Progenitor cell of endocrine pancreas (in vitro differentiated cells): Measurements from ENCODE around the gene CHPF. TPM values are rescaled to one million over a fixed set of nuclear protein-coding genes. Genes with fewer than 3 reads are reported as not detected.

Source experiments
- DNase-seq: peaks from one replicate; pipeline ENCODE4 v3.0.0; 2021; ENCODE audit warnings: low spot score; ENCODE audit not compliant: unreplicated experiment
- H3K27ac Mint-ChIP-seq: 2 replicates; pipeline ENCODE4 v1.8.0; 2021; ENCODE audit warnings: mild to moderate bottlenecking, moderate library complexity, mixed read lengths
- H3K27me3 Mint-ChIP-seq: 2 replicates; pipeline ENCODE4 v1.8.0; 2021; ENCODE audit warnings: mixed read lengths
- H3K36me3 Mint-ChIP-seq: 2 replicates; pipeline ENCODE4 v1.8.0; 2022; ENCODE audit warnings: mixed read lengths; ENCODE audit not compliant: insufficient read depth
- H3K4me1 Mint-ChIP-seq: 2 replicates; pipeline ENCODE4 v1.8.0; 2021; ENCODE audit warnings: low read depth, mixed read lengths
- H3K4me3 Mint-ChIP-seq: 2 replicates; pipeline ENCODE4 v1.8.0; 2021; ENCODE audit warnings: low read depth, mild to moderate bottlenecking, moderate library complexity, mixed read lengths
- H3K9me3 Mint-ChIP-seq: 2 replicates; pipeline ENCODE4 v1.8.0; 2021; ENCODE audit warnings: low read depth, mixed read lengths
- total RNA-seq: library from RNA; stranded (reverse); gene quantifications from 2 replicates; pipeline ENCODE4 v1.2.1, GENCODE V29; 2021
- TF ChIP-seq, protein P1 (sequence below): fragments of 200-600 bp; sonication (generic); IDR thresholded peaks from one replicate; pipeline ENCODE4 v1.5.0; 2021; ENCODE audit warnings: antibody characterized with exemption, mild to moderate bottlenecking; ENCODE audit not compliant: unreplicated experiment

The CHPF gene
- total RNA-seq, 1 donor from 2014 or later: 49.1 TPM

DNA sequence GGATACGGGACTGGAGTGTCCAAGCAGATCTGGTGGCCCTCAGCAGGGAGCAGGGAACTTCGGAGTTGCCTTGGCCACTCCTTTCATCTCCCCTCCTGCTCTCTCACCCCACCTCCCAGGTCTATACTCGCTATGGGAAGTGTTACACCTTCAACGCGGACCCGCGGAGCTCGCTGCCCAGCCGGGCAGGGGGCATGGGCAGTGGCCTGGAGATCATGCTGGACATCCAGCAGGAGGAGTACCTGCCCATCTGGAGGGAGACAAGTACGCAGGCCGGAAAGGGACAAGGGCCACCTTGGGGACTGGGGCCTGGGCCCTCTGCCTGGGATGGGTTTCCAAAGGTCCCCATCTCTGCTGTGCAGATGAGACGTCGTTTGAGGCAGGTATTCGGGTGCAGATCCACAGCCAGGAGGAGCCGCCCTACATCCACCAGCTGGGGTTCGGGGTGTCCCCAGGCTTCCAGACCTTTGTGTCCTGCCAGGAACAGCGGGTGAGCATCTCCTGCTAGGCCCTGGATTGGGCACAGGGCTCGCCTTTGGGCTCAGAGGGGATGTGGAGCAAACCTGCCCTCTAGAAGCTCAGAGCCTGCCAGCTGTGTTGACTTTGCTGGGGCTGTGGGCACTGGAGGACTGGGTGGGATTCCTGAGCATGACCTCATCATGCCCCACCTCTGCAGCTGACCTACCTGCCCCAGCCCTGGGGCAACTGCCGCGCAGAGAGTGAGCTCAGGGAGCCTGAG, 11.8 kb downstream of the CHPF start:
- no peaks in the 10 kb centered on the region for H3K9me3 Mint-ChIP-seq
- TF ChIP-seq, protein P1, sequence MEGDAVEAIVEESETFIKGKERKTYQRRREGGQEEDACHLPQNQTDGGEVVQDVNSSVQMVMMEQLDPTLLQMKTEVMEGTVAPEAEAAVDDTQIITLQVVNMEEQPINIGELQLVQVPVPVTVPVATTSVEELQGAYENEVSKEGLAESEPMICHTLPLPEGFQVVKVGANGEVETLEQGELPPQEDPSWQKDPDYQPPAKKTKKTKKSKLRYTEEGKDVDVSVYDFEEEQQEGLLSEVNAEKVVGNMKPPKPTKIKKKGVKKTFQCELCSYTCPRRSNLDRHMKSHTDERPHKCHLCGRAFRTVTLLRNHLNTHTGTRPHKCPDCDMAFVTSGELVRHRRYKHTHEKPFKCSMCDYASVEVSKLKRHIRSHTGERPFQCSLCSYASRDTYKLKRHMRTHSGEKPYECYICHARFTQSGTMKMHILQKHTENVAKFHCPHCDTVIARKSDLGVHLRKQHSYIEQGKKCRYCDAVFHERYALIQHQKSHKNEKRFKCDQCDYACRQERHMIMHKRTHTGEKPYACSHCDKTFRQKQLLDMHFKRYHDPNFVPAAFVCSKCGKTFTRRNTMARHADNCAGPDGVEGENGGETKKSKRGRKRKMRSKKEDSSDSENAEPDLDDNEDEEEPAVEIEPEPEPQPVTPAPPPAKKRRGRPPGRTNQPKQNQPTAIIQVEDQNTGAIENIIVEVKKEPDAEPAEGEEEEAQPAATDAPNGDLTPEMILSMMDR: no peak

DNA sequence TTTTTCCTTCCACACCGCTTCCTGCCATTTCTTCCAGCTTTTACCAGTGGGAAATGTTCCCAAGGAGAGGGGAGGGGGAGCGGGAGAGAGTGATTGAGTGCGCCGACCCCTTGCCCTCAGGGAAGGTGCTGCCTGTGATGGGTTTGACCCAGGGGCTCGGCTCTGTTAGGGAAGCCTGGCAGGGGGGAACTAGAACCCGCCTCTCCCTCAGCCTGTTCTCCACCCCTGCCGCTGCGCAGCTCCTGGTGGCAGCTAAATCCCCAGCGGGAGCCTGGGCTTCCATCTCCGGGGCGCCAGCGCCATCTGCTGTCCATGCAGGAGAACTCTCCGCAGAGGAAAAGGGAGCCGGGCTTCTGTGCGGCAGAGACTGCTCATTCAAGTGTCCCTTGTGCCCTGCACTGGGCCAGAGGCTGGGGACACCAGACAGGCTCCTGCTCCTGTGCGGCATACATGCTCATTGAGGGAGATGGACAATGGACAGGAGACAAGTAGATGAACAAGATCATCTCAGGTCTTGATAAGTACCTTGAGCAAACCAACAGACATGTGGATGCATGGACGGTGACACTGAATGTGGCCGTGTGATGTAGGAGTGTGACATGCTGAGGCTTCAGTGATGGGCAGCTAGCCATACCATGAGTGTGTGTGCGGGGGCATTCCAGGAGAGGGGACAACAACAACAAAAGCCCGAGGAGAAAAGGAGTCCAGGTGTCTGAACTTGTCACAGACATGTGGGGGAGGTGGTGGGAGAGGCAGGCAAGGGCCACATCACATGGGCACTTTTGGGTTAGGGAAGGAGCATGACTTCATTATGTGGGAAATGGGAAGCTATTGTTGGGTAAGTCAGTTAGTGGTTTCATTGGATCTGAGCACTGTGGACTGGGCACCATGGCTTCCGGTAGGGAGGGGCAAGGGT, 13.3 kb downstream of the CHPF start:
- Mint-ChIP-seq H3K36me3 (no peaks in the 10 kb centered on the region), H3K27ac (no peak overlapping the region), H3K9me3 (no peaks in the 10 kb centered on the region), H3K4me1 (peaks cover 20% of the 10 kb centered on the region), H3K4me3 (no peak overlapping the region), H3K27me3 (peaks cover 67% of the 10 kb centered on the region)
- DNase-seq: peak; percentile 88
- TF ChIP-seq, protein P1: peak; percentile 95

More for the DNA sequence above, 11.8 kb downstream of the CHPF start:
- DNase-seq: no peak
- H3K4me1 Mint-ChIP-seq: peaks cover 6% of the 10 kb centered on the region
- peaks cover 58% of the 10 kb centered on the region for H3K27me3 Mint-ChIP-seq
- H3K36me3 Mint-ChIP-seq: no peaks in the 10 kb centered on the region
- no peak overlapping the region for H3K4me3 Mint-ChIP-seq
- H3K27ac Mint-ChIP-seq: no peak overlapping the region

DNA sequence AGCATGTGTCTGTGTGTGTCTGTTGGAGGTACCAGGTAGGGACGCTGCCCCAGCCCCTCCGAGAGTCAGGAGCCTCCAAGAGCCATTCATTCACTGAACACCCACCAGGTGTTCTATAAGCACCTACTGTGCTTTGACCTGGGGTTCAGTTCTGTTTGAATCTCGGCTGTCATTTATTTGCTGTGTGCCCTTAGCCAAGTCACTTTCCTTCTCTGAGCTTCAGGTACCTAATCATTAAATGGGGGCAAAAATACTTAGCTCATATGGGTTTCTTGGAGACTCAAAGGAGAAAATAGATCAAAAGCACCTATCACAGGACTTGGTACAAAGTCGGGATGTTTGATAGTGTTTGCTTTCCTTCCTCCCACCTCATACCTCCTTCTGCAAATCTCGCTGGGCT, 16.1 kb downstream of the CHPF start:
- Mint-ChIP-seq H3K4me1 (peaks cover 23% of the 10 kb centered on the region), H3K27ac (no peak overlapping the region), H3K27me3 (peaks cover 68% of the 10 kb centered on the region), H3K36me3 (no peaks in the 10 kb centered on the region), H3K4me3 (no peak overlapping the region), H3K9me3 (no peaks in the 10 kb centered on the region)
- TF ChIP-seq, protein P1: no peak
- DNase-seq: no peak

DNA sequence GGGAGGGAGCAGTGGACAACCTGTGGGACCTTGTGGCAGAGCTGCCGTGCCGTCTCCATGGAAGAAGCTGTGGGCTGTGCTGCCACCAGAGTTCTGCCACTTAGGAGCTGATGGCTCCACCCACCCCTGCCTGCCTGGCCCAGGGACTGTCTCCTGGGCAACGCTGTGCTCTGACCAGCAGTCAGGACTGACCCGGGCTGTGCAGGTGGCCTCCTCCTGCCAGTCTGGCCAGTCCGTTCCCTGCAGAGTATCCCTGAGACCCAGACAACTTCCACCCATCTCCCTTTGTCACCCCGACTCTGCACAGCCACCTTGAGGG, 16.6 kb downstream of the CHPF start:
- H3K9me3 Mint-ChIP-seq: no peaks in the 10 kb centered on the region
- no peaks in the 10 kb centered on the region for H3K36me3 Mint-ChIP-seq
- no peak overlapping the region for H3K27ac Mint-ChIP-seq
- peaks cover 69% of the 10 kb centered on the region for H3K27me3 Mint-ChIP-seq
- peaks cover 25% of the 10 kb centered on the region for H3K4me1 Mint-ChIP-seq
- TF ChIP-seq, protein P1: no peak
- no peak overlapping the region for H3K4me3 Mint-ChIP-seq
- no peak for DNase-seq

DNA sequence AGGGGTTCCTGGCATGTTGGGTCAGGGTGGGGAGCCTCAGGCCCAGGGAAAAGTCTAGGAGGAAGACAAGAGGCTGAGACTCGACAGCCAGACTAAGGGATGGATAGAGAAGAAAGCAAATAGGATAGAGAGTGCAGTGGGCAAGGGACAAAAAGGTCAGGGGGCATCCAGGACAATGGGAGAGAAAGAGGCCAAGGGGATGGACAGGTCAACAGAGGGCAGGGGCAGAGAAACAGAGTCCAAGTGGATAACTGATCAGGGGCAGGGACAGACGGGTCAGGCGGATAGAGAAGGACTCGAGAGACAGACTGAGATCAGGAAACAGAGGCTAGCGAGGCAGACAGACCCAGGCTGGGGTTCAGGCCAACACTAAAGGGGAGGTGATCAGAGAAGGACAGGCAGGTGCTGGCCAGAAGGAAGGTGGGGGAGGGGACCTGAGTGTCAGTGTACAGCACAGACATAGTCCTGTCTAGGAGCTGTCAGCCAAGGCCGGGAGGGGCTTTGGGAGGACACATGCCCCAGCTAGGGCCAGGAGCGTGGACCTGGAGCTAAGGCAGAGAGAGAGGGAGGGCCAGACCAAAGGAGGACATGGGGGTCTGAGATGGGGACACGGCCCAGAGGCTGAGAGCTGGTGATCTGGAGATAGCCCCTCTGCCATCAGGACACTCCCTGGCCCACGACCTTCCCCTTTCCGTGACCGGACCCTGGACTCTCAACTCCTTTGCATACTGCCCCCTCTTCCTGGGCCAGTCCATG, 17.1 kb downstream of the CHPF start:
- no peak overlapping the region for H3K27ac Mint-ChIP-seq
- peaks cover 29% of the 10 kb centered on the region for H3K4me1 Mint-ChIP-seq
- TF ChIP-seq, protein P1: no peak
- H3K9me3 Mint-ChIP-seq: no peaks in the 10 kb centered on the region
- H3K27me3 Mint-ChIP-seq: peaks cover 72% of the 10 kb centered on the region
- H3K4me3 Mint-ChIP-seq: no peak overlapping the region
- no peak for DNase-seq
- H3K36me3 Mint-ChIP-seq: no peaks in the 10 kb centered on the region
